HG02571 (cell line): ENCODE data around the gene RASD1.

Experiments
- ATAC-seq: cut with Tn5 transposase; IDR thresholded peaks from one replicate; pipeline ENCODE4 v1.9.1; 2021; ENCODE audit warnings: mild to moderate bottlenecking, moderate library complexity; ENCODE audit not compliant: unreplicated experiment

Gene RASD1

GRCh38 chr17:17445925-17446665 is 50.1 kb downstream of the RASD1 start:
- ATAC-seq, result no peak

DNA sequence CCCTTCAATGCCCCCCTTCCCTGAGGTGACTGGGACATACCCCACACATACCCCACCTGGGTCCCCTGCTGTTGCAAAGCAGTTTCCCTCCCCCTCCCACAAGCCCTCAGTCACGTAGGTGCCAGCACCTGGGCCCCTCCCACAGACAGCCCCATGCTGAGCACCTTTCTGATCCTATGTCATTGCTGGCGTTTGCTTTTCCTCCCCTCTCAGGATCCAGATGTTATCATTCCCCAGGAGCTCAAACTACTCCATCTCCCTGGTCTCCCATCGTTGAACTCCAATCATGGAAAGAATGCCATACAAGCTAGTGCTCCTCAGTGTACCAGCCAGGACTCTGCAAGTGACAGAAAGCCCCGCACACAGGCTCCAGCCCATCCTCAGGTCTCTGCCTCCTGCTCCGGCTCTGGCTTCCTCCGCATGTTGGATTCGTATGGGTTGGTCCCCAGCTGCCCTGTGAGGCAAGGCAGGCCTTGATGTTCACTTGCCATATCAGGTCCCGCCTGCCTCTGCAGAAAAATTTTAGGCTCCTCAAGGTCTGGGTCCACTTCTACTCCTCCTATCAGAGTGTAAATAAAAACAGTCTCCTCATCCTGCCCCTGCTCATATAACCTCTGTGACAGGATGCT is 50.8 kb downstream of the RASD1 start:
- ATAC-seq, result no peak
